GM12872 (cell line): ENCODE results near the gene SIGMAR1.

Experiments used
- CTCF ChIP-seq: IDR thresholded peaks from 3 replicates; pipeline ENCODE4 v1.5.1; 2011; ENCODE audit warnings: low read depth, mild to moderate bottlenecking, low read length, moderate library complexity; ENCODE audit not compliant: insufficient read depth

SIGMAR1 gene

GRCh38 chr9:34675048-34675714, 37.6 kb upstream of the SIGMAR1 start:
- peak; percentile 83 for TF ChIP-seq CTCF

GRCh38 chr9:34674440-34674839, 36.9 kb upstream of the SIGMAR1 start:
- TF ChIP-seq CTCF = no peak

- no peak for TF ChIP-seq CTCF
Measured at GRCh38 chr9:34671307-34671706, 33.7 kb upstream of the SIGMAR1 start.

- TF ChIP-seq CTCF = no peak
Measured at GRCh38 chr9:34669809-34670562, 32.4 kb upstream of the SIGMAR1 start.

GRCh38 chr9:34665381-34666250, 28.0 kb upstream of the SIGMAR1 start:
- TF ChIP-seq CTCF = no peak

- no peak for TF ChIP-seq CTCF
Measured at GRCh38 chr9:34665067-34665380, 27.4 kb upstream of the SIGMAR1 start.
